HG02973 (cell line): ENCODE results near the gene RRAGB.
"Not testable (repeated sequence)": the region's sequence is repeated elsewhere in the genome, so short reads cannot be mapped to it uniquely, and the experiment has no call there.

Experiments used
- ATAC-seq: cut with Tn5 transposase; IDR thresholded peaks from one replicate; pipeline ENCODE4 v1.9.1; 2021; ENCODE audit warnings: moderate library complexity; ENCODE audit not compliant: unreplicated experiment

The RRAGB gene

DNA sequence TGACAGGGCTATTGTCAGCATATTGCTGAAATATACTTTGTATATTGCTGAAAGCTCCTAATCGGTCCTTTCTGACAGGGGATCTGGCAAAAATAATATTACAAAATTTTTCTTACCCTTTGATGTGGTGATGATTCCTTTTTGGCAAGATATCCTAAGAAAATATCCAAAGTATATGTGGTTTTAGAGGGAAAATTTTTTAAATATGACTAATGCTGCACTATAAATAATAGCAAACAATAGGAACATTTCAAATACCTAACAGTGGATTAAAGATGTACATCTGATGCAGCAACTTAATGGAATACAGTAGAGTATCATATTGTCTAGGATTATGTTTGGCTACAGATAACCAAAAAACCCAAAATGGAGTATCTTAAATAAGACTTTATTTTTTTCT is 49.6 kb downstream of the RRAGB start:
- ATAC-seq = no peak

DNA sequence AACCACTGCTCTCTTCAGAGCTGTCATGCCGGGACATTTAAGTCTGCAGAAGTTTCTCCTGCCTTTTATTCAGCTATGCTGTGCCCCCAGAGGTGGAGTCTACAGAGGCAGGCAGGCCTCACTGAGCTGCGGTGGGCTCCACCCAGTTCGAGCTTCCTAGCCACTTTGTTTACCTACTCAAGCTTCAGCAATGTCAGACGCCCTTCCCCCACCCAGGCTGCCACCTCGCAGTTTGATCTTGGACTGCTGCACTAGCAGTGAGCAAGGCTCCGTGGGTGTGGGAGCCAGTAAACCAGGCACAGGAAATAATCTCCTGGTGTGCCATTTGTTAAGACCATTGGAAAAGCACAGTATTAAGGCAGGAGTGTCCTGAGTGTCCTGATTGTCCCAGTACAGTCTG is 56.9 kb downstream of the RRAGB start:
- ATAC-seq = not testable (repeated sequence)

DNA sequence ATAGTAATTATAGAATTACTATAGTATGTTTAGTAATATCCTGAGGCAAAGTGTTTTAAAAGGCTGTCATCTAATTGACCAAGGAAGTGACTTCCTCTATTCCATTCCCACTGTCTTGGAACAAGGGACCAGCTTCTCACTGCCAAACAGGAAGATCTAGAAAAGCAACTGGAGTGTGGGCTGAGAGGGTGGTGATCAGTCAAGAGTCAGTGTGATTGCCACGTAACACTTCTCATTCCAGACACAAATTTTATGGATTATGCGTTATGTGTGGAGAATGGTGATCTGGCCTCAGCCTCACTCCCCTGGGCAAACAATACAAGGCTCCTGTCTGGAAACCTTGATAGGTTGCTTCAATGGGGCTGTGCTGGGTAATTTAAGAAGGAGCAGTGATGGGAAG is 60.0 kb downstream of the RRAGB start:
- no peak for ATAC-seq

DNA sequence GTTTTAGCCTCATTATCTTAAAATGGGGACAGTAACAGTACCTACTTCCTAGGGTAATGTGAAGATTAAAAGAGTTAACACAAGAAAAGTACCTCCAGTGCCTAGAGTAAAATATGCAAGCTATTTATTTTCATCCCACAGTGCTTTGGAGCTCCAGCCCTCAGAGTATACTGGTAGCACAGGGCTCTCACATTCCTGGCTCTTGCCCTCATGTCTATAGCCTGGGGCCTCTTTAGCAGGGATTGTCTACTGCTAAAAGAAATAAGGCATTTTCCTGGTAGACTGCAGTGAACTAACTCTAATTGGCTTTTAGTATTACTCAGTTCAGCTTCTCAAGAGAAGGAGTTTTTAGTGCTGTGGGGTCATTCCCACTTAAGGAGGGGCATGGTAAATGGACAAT is 60.8 kb downstream of the RRAGB start:
- no peak for ATAC-seq

DNA sequence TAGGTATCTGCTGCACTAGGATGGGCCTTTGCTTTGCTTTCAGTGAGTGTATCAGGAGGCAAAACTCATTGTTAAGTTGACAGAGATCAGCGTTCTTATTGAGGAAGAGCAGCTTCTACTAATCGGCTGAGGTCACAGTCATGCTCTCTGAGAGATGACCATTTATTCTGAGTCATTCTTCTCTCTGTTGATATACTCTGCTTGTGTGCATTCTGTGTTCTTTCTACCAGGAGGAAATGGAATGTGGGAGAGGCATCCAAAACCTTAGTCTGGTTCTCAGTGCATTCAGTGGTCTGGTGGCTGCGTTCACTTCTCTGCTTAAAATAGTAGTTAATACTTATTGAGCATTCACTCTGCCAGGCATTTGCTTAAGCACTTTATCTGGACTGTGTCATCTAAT is 66.2 kb downstream of the RRAGB start:
- ATAC-seq = no peak

DNA sequence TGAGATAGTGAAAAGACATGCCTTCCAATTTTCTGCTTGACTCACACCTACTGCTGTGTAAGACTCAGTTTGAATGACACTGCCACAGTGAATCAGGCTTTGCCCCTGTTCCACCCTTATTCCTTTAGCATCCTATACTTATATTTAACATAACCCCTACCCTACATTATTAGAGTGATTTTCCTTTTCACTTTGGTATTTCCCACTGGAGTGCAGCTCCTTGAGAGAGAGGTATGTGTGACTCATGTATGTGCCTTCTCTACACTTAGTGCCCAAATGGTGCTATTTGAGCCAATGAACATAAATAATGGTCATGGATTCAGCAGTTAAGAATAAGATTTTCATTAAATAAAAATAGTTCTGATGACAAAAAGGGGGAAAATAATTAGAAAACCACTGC is 69.5 kb downstream of the RRAGB start:
- ATAC-seq = no peak

DNA sequence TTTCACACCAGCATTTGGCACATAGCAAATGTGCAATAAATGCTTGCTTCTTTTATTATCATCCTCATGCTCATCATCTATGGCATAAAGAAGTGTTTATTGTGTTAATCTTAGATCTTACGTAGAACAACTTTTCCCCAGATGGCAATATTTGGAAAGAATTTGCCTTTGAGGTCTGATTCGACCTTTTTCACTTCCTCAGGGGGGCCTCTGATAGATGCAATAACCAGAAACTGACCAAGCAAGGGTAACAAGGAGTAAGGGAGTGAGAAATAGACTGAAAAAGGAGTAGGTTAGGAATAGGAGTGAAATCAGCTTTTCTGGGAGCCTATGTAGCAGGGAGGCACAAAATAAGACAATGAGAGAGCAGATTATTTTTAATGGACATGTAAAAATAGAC is 70.2 kb downstream of the RRAGB start:
- no peak for ATAC-seq

DNA sequence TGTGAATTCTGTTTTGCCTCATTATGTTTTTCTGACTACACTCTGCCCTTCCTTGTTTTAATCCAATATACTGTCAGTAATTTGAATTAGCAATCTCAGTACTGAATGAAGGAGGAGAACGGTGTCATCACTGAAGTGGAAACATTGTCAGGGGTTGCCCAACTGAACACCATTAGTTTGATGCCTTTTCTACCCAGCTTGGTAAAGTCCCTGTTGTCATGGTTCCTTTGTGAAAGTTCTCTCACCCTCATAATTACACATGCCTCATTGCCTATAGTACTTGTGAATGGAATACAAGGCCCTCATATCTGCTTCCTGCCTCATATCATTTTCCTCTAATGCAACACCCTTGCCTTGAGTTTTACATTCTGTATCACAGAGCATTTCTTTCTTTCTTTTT is 76.9 kb downstream of the RRAGB start:
- peak; percentile 77 for ATAC-seq

DNA sequence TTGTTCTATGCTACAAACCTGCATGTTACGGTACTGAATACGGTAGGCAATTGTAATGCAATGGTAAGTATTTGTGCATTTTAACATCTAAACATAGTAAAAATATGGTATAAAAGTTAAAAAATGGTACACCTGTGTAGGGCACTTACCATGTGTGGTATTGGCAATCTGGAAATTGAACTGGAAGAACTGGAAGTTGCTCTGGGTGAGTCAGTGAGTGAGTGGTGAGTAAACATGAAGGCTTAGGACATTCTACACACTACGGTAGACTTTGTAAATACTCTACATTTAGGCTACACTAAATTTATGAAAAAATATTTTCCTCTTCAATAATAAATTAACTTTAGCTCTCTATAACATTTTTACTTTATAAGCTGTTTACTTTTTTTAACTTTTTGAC is 78.9 kb downstream of the RRAGB start:
- no peak for ATAC-seq

DNA sequence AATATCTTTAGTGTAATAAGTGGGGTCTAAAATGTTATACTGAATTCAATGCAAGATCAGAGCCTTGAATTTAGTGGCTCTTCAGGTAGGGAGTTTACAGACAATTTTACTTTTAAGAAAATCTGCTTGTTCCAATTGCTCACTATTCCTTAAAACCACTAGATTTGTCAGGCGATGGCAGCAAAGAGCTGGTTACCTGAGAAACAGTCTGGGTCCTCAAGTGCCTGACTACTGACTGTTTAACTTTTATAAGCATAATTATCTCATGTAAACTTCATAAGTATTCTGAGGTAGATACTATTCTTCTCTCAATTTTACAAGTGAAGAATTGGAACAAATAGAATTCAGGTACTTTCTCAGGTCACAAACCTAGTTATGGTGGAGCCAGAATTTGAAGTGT is 84.3 kb downstream of the RRAGB start:
- no peak for ATAC-seq
